HepG2 (cell line): ENCODE measurements around the gene NOP9. TPM values are rescaled to one million over a fixed set of nuclear protein-coding genes. Genes with fewer than 3 reads are reported as not detected.

Experiments
- ATAC-seq: fragments of 200-7000 bp; cut with Tn5 transposase; 3 replicates; pipeline ENCODE4 v1.9.1; 2020; ENCODE audit warnings: mild to moderate bottlenecking, moderate library complexity
- Bru-seq: library from RNA; stranded (reverse); fragments of 400-500 nt; gene quantifications from one replicate; lab custom pipeline; 2021; lab: Mats Ljungman, UMichigan
- BruChase-seq, 2 experiments: library from RNA; stranded (reverse); fragments of 400-500 nt; gene quantifications; one replicate each; lab custom pipeline; 2021; lab: Mats Ljungman, UMichigan
- BruUV-seq: library from RNA; stranded (reverse); fragments of 400-500 nt; replicated peaks from 2 replicates; lab custom pipeline; 2021; lab: Mats Ljungman, UMichigan
- CTCF ChIA-PET: fragments of 300-600 bp; formaldehyde crosslinking; extraction: SDS; loops from one replicate; lab custom pipeline; 2021; ENCODE audit warnings: low total read pairs, inconsistent platforms, low intra/inter-chr PET ratio; lab: Yijun Ruan, JAX
- POLR2A ChIA-PET: fragments of 350-600 bp; sonication (Branson Sonifier 250); formaldehyde crosslinking; loops from one replicate; lab custom pipeline; 2020; ENCODE audit warnings: antibody characterized with exemption, inconsistent platforms; lab: Yijun Ruan, JAX
- DNase-seq: peaks from one replicate; pipeline ENCODE4 v3.0.0-alpha.2; 2015; ENCODE audit warnings: low spot score
- FAIRE-seq: peaks from 3 replicates; lab custom pipeline; 2011; peaks lifted over from hg19 to GRCh38; lab: Jason Lieb, UNC
- H2AFZ ChIP-seq: one replicate; pipeline ENCODE4 v1.6.1; 2011; ENCODE audit warnings: low read length, inconsistent platforms
- H3K27ac ChIP-seq: fragments of 300-600 bp; 3 replicates; pipeline ENCODE4 v1.8.0; 2011; ENCODE audit warnings: mixed run types, mild to moderate bottlenecking, mixed read lengths, low read length, inconsistent platforms; ENCODE audit not compliant: insufficient read depth; ENCODE audit errors: extremely low read length
- H3K27me3 ChIP-seq, 2 experiments: fragments of 200-600 bp in 1 of 2; 2 replicates in 1 of 2; 3 replicates in 1 of 2; pipeline versions ENCODE4 v1.6.0 to v1.8.0; 2011; ENCODE audit warnings: low read length in 2 of 2, mild to moderate bottlenecking in 2 of 2, moderate library complexity in 2 of 2, inconsistent platforms in 1 of 2; ENCODE audit not compliant: insufficient read depth in 2 of 2, control insufficient read depth in 1 of 2
- H3K36me3 ChIP-seq, 2 experiments: fragments of 200-600 bp in 1 of 2; replicated peaks in 1 of 2; 2 replicates in 1 of 2; 3 replicates in 1 of 2; pipeline versions ENCODE4 v1.5.1 to v1.8.0; 2011; ENCODE audit warnings: low read length in 2 of 2, inconsistent platforms in 1 of 2; ENCODE audit not compliant: insufficient read depth in 2 of 2, control insufficient read depth in 1 of 2
- H3K4me1 ChIP-seq: 2 replicates; pipeline ENCODE4 v1.5.1; 2012; ENCODE audit warnings: low read length, inconsistent platforms; ENCODE audit not compliant: insufficient read depth
- H3K4me2 ChIP-seq: 2 replicates; pipeline ENCODE4 v1.6.0; 2011; ENCODE audit warnings: low read depth, low read length, inconsistent platforms
- H3K4me3 ChIP-seq, 3 experiments: fragments of 200-600 bp in 1 of 3; sonication (generic), shearing (Covaris generic) in 1 of 3; replicated peaks in 1 of 3; 2 replicates each; pipeline ENCODE4 v1.5.1; 2011 to 2016; ENCODE audit warnings: low read length in 3 of 3, inconsistent platforms in 2 of 3, low read depth in 2 of 3, mild to moderate bottlenecking in 2 of 3, control low read depth in 1 of 3, mixed read lengths in 1 of 3; ENCODE audit not compliant: insufficient read depth in 1 of 3
- H3K79me2 ChIP-seq: one replicate; pipeline ENCODE4 v1.6.1; 2011; ENCODE audit warnings: low read length, inconsistent platforms; ENCODE audit not compliant: insufficient read depth
- H3K9ac ChIP-seq: 2 replicates; pipeline ENCODE4 v1.6.0; 2011; ENCODE audit warnings: mild to moderate bottlenecking, low read depth, low read length, inconsistent platforms; ENCODE audit not compliant: insufficient read depth
- H3K9me3 ChIP-seq: 2 replicates; pipeline ENCODE4 v1.5.1; 2012; ENCODE audit warnings: mild to moderate bottlenecking, low read length
- H4K20me1 ChIP-seq: 2 replicates; pipeline ENCODE4 v1.6.0; 2011; ENCODE audit warnings: inconsistent platforms, mild to moderate bottlenecking, low read length, moderate library complexity; ENCODE audit not compliant: insufficient read depth
- AHR ChIP-seq: IDR thresholded peaks from 2 replicates; pipeline ENCODE4 v1.6.1; 2018; ENCODE audit warnings: missing genetic modification reagents, missing compliant biosample characterization
- HOXA7 ChIP-seq: sonication (generic); formaldehyde crosslinking; IDR thresholded peaks from 2 replicates; pipeline ENCODE4 v1.8.1; 2022; ENCODE audit warnings: mild to moderate bottlenecking, missing genetic modification reagents, moderate library complexity
- ISX ChIP-seq: sonication (generic); formaldehyde crosslinking; conservative IDR thresholded peaks from 2 replicates; pipeline ENCODE4 v1.5.0; 2020; ENCODE audit warnings: missing genetic modification reagents
- KLF12 ChIP-seq: sonication (generic); formaldehyde crosslinking; IDR thresholded peaks from 2 replicates; pipeline ENCODE4 v1.4.0; 2020; ENCODE audit warnings: missing genetic modification reagents, borderline replicate concordance
- NAIF1 ChIP-seq: sonication (generic); formaldehyde crosslinking; IDR thresholded peaks from 2 replicates; pipeline ENCODE4 v1.5.0; 2020; ENCODE audit warnings: mild to moderate bottlenecking, missing genetic modification reagents, borderline replicate concordance
- ZNF564 ChIP-seq: sonication (generic); formaldehyde crosslinking; IDR thresholded peaks from 2 replicates; pipeline ENCODE4 v1.8.1; 2023; ENCODE audit warnings: mild to moderate bottlenecking, missing genetic modification reagents
- ZNF567 ChIP-seq: sonication (generic); formaldehyde crosslinking; IDR thresholded peaks from 2 replicates; pipeline ENCODE4 v1.8.1; 2023; ENCODE audit warnings: mild to moderate bottlenecking, missing genetic modification reagents, borderline replicate concordance
- ZNF768 ChIP-seq: sonication (generic); formaldehyde crosslinking; IDR thresholded peaks from 2 replicates; pipeline ENCODE4 v1.4.0; 2020; ENCODE audit warnings: missing genetic modification reagents
- WGBS: methylation state at CpG from one replicate; pipeline ENCODE4 v1.1.6; 2017; ENCODE audit warnings: low lambda C conversion rate; 5-methylcytosine and 5-hydroxymethylcytosine counted together
- in situ Hi-C: cut with HindIII; loops from 2 replicates; pipeline ENCODE4 v1.10.0; 2017; ENCODE audit warnings: low pct_unique_long_range_greater_than_20kb; ENCODE audit not compliant: extremely low pct_ligation_motif_present
- intact Hi-C: fragments of 100-400 bp; cut with micrococcal nuclease; formaldehyde crosslinking; loops from one replicate; pipeline ENCODE4 v1.10.0; 2022; ENCODE audit not compliant: unreplicated experiment
- long read RNA-seq, 2 experiments: library from RNA in 1 of 2; library from polyadenylated mRNA in 1 of 2; stranded (forward) in 1 of 2; unstranded in 1 of 2; transcript quantifications; one replicate each; pipeline ENCODE4 v2.0.0, GENCODE V29; 2019 to 2022
- polyA minus RNA-seq, 3 experiments: library from RNA; depleted of rRNA, polyadenylated mRNA; stranded (reverse); fragments of >200 nt; gene quantifications; 2 replicates each; pipeline ENCODE4 v1.2.3, GENCODE V29; 2011; ENCODE audit warnings: low replicate concordance in 1 of 3
- polyA plus RNA-seq, 8 experiments: library from polyadenylated mRNA; depleted of rRNA in 3 of 8; stranded (reverse) in 7 of 8; unstranded in 1 of 8; fragments of >200 nt; fragmentation: Illumina TruSeq in 4 of 8; extraction: Trizol in 4 of 8; gene quantifications; 2 replicates each; pipeline versions ENCODE4 v1.2.1 to v1.2.3, GENCODE V29; 2011 to 2016; ENCODE audit warnings: low read depth in 4 of 8, missing spikeins in 1 of 8, mixed read lengths in 1 of 8; ENCODE audit not compliant: insufficient read depth in 1 of 8
- total RNA-seq, 5 experiments: library from RNA; depleted of rRNA; stranded (reverse); fragments of >200 nt; fragmentation: Illumina TruSeq; extraction: Trizol; gene quantifications; 2 replicates each; pipeline ENCODE4 v1.2.3, GENCODE V29; 2016; ENCODE audit warnings: low read depth in 1 of 5
- TF ChIP-seq, protein P1 (sequence below): sonication (generic); formaldehyde crosslinking; IDR thresholded peaks from 2 replicates; pipeline ENCODE4 v1.8.0; 2023; ENCODE audit warnings: mild to moderate bottlenecking, missing genetic modification reagents
- TF ChIP-seq, protein P2 (sequence below): sonication (generic); formaldehyde crosslinking; IDR thresholded peaks from 2 replicates; pipeline ENCODE4 v1.5.0; 2020; ENCODE audit warnings: mild to moderate bottlenecking, missing genetic modification reagents

NOP9 gene, protein sequence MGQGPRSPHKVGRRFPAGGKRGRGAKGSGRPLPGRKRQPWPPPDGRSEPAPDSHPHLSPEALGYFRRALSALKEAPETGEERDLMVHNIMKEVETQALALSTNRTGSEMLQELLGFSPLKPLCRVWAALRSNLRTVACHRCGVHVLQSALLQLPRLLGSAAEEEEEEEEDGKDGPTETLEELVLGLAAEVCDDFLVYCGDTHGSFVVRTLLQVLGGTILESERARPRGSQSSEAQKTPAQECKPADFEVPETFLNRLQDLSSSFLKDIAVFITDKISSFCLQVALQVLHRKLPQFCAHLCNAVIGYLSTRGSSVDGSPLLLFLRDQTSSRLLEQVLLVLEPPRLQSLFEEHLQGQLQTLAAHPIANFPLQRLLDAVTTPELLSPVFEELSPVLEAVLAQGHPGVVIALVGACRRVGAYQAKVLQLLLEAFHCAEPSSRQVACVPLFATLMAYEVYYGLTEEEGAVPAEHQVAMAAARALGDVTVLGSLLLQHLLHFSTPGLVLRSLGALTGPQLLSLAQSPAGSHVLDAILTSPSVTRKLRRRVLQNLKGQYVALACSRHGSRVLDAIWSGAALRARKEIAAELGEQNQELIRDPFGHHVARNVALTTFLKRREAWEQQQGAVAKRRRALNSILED
- total RNA-seq (2016; rRNA removed; fragmentation: Illumina TruSeq; extraction: Trizol) (61.6 and 64.5 TPM in 2 replicates), polyA plus RNA-seq (2011; rRNA removed) (24.5 and 33.8 TPM in 2 replicates), polyA minus RNA-seq (2011; rRNA and poly(A)+ RNA removed; ENCODE audit: low replicate concordance) (80.1 and 104 TPM in 2 replicates), Bru-seq, nascent RNA (percentile 94 among the genes with signal in this experiment), BruChase-seq, experiment 1, labeled RNA remaining after a 6-hour chase (percentile 96 among the genes with signal in this experiment), BruChase-seq, experiment 2, labeled RNA remaining after a 2-hour chase (percentile 96 among the genes with signal in this experiment)
- 2.7 and 3.4 TPM in 2 replicates for total RNA-seq (2016; cell fraction: cytosol; rRNA removed; fragmentation: Illumina TruSeq; extraction: Trizol; ENCODE audit: low read depth)
- 58.5 and 62.7 TPM in 2 replicates for total RNA-seq (2016; cell fraction: insoluble cytoplasmic fraction; rRNA removed; fragmentation: Illumina TruSeq; extraction: Trizol)
- 11.3 and 12.5 TPM in 2 replicates for total RNA-seq (2016; cell fraction: membrane; rRNA removed; fragmentation: Illumina TruSeq; extraction: Trizol)
- 38.6 and 43.3 TPM in 2 replicates for total RNA-seq (2016; cell fraction: nucleus; rRNA removed; fragmentation: Illumina TruSeq; extraction: Trizol)
- polyA plus RNA-seq (2011; cell fraction: cytosol; rRNA removed): 19.8 and 21.2 TPM in 2 replicates
- 82.1 and 94.5 TPM in 2 replicates for polyA plus RNA-seq (2011; cell fraction: nucleus; rRNA removed)
- 28.7 and 29.6 TPM in 2 replicates for polyA plus RNA-seq (2012)
- polyA plus RNA-seq (2016; cell fraction: cytosol; fragmentation: Illumina TruSeq; extraction: Trizol; ENCODE audit: low read depth): 1.9 and 2.1 TPM in 2 replicates
- 38.5 and 40.4 TPM in 2 replicates for polyA plus RNA-seq (2016; cell fraction: insoluble cytoplasmic fraction; fragmentation: Illumina TruSeq; extraction: Trizol; ENCODE audit: low read depth)
- 3.8 and 5.1 TPM in 2 replicates for polyA plus RNA-seq (2016; cell fraction: membrane; fragmentation: Illumina TruSeq; extraction: Trizol; ENCODE audit: low read depth)
- 39.2 and 41.4 TPM in 2 replicates for polyA plus RNA-seq (2016; cell fraction: nucleus; fragmentation: Illumina TruSeq; extraction: Trizol; ENCODE audit: insufficient read depth, low read depth)
- 32.3 and 42.1 TPM in 2 replicates for polyA minus RNA-seq (2011; cell fraction: cytosol; rRNA and poly(A)+ RNA removed)
- polyA minus RNA-seq (2011; cell fraction: nucleus; rRNA and poly(A)+ RNA removed): 65.5 and 77.8 TPM in 2 replicates
- long read RNA-seq, experiment 1, full-length matches to known transcripts: 2 of 5 reads
- long read RNA-seq, experiment 1, partial matches to known transcripts: 3 of 5 reads
- long read RNA-seq, experiment 1, other reads (novel, unspliced or antisense): 0 of 5 reads
- long read RNA-seq, experiment 2, full-length matches to known transcripts: 9 of 95 reads
- long read RNA-seq, experiment 2, partial matches to known transcripts: 74 of 95 reads
- long read RNA-seq, experiment 2, other reads (novel, unspliced or antisense): 12 of 95 reads

DNA sequence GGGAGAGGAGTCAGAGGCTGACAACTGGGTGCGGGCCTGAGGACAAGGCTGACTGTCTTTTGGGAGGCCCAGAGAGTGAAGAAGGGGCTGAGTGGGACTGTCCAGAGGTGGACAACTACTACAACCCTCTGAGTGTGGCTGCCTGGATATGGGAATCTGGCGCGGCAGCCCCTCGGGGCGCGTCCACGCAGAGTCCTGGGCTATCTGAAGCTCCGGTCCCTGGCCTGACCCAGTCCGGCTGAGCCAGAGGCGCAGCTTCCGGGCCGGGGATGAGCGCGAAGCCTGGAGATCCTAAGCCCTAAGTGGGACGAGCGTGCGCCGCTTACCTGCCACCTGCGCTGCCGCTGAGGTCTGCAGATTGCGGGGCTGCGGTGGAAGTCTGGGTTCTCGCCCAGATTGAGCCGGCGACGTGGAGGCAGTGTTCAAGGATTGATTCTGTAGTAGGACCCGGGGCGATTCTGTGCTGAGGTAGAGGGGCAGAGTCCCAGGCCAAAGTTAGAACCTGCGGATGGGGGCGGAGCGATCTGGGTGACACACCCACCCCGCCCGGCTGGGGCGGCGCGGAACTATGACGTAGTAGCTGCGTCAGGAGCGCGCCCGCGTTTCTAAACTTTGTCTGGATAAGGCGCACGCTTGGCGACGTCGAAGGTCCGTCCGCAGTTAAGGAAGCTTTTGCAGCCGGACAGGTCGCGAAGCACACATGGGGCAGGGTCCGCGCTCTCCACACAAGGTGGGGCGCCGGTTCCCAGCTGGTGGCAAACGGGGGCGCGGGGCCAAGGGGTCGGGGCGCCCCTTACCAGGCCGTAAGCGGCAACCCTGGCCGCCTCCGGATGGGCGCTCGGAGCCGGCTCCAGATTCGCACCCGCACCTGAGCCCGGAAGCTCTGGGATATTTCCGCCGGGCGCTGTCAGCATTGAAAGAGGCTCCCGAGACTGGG, at the start of gene NOP9, which contains the start of gene DHRS1:
Gene NOP9 (plus strand): TSS at position 596 of the 937 bp plus-strand sequence. CDS start 105 bp downstream, at position 701.
Gene DHRS1 (minus strand): TSS at position 526 of the 937 bp plus-strand sequence. CDS start 674 bp downstream, outside the sequence.
- TSS peak; percentile 67 for BruUV-seq
- no peaks in the 10 kb centered on the region; a peak in 1 of 5 replicates for H3K27me3 ChIP-seq
- peak within 1 kb of the TSS; percentile 92 for H3K9ac ChIP-seq
- H4K20me1 ChIP-seq: 0 out of 2 replicates have a peak, but pooled peaks cover 4% of the 10 kb centered on the region
- ATAC-seq (peak; percentile 80), DNase-seq (peak; percentile 93), FAIRE-seq (peak; percentile 74)
- POLR2A ChIA-PET: interaction anchor here (0.6 to 24.7 kb wide), 35 partner anchors 9 to 541 kb away, joined by 3 to 850 read pairs (median 6); partner anchors contain the start of genes CBLN3, CHMP4A, CIDEB and DCAF11
- WGBS: under 1% methylated on average over 58 of the region's 75 CpGs
- peaks cover 39% of the 10 kb centered on the region for H3K79me2 ChIP-seq
- CTCF ChIA-PET: interaction anchor here (1.6 to 5.7 kb wide), 5 partner anchors 9 to 86 kb away, joined by 4 to 217 read pairs (median 44); partner anchors contain the start of genes CHMP4A, CIDEB, LTB4R2 and MDP1
- intact Hi-C loops (loop anchor here (1.0 to 10.0 kb wide), 3 partner anchors 8 to 995 kb away; partner anchors contain the start of genes BCL2L2, CIDEB, EMC9 and PPP1R3E), in situ Hi-C loops (loop anchor here (5.0 kb wide), 1 partner anchor 57 kb away; the partner anchor contains the start of gene TINF2)
- peak within 1 kb of the TSS; percentile 83 for H3K27ac ChIP-seq
- peaks cover 45% of the 10 kb centered on the region for H3K4me1 ChIP-seq
- H3K36me3 ChIP-seq: peaks cover 44 to 55% of the 10 kb centered on the region in 2 experiments
- peak within 1 kb of the TSS; percentile 79 to 98 (median 89) for H3K4me3 ChIP-seq
- H3K9me3 ChIP-seq: no peaks in the 10 kb centered on the region
- peak within 1 kb of the TSS; percentile 99 for H3K4me2 ChIP-seq
- no peak within 1 kb of the TSS for H2AFZ ChIP-seq
- TF ChIP-seq KLF12 (CRISPR knock-in tag) (peak; percentile 99), HOXA7 (no peak), ZNF768 (CRISPR knock-in tag) (peak; percentile 69), AHR (CRISPR knock-in tag) (peak; percentile 70), NAIF1 (CRISPR knock-in tag) (peak; percentile 92; the same call in 1 of the 2 replicates), ZNF564 (no peak), ISX (peak; percentile 74), ZNF567 (CRISPR knock-in tag) (peak; percentile 99; the same call in 1 of the 2 replicates)
- TF ChIP-seq, protein P1, sequence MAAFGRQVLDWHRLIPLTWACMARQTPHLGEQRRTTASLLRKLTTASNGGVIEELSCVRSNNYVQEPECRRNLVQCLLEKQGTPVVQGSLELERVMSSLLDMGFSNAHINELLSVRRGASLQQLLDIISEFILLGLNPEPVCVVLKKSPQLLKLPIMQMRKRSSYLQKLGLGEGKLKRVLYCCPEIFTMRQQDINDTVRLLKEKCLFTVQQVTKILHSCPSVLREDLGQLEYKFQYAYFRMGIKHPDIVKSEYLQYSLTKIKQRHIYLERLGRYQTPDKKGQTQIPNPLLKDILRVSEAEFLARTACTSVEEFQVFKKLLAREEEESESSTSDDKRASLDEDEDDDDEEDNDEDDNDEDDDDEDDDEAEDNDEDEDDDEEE: peak; percentile 80; the same call in 1 of the 2 replicates
- TF ChIP-seq, protein P2, sequence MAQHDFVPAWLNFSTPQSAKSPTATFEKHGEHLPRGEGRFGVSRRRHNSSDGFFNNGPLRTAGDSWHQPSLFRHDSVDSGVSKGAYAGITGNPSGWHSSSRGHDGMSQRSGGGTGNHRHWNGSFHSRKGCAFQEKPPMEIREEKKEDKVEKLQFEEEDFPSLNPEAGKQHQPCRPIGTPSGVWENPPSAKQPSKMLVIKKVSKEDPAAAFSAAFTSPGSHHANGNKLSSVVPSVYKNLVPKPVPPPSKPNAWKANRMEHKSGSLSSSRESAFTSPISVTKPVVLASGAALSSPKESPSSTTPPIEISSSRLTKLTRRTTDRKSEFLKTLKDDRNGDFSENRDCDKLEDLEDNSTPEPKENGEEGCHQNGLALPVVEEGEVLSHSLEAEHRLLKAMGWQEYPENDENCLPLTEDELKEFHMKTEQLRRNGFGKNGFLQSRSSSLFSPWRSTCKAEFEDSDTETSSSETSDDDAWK: no peak
